ENCODE data around the gene EGLN3. TPM values are rescaled to one million over a fixed set of nuclear protein-coding genes. Genes with fewer than 3 reads are reported as not detected.
A peak's percentile ranks its signal among the peaks of the same experiment; 100 is the strongest.
"Not testable (repeated sequence)": the region's sequence is repeated elsewhere in the genome, so short reads cannot be mapped to it uniquely, and the experiment has no call there.

The EGLN3 gene
- total RNA-seq, 1 donor from 2014 or later: 136 TPM

GRCh38 chr14:33943096-33943883 lies 7.6 kb downstream of the EGLN3 start:
- no peak for ATAC-seq
- intact Hi-C loops (cut with DNase I): no loop called here
- DNase-seq (ENCODE audit: missing footprints): no peak

- ATAC-seq (no peak), DNase-seq (ENCODE audit: missing footprints) (no peak)
- intact Hi-C loops (cut with DNase I): no loop called here
Observed at GRCh38 chr14:33941718-33942117, 9.2 kb downstream of the EGLN3 start.

GRCh38 chr14:33940561-33941011 lies 10.3 kb downstream of the EGLN3 start:
- intact Hi-C loops (cut with DNase I): no loop called here

GRCh38 chr14:33938131-33938949 lies 12.5 kb downstream of the EGLN3 start:
- DNase-seq (ENCODE audit: missing footprints) (peak; percentile 89), ATAC-seq (peak; percentile 93)
- intact Hi-C loops (cut with DNase I): loop anchor here (1.0 kb wide), 1 partner anchor 97 kb away; no protein-coding TSS in a partner anchor

More at GRCh38 chr14:33940561-33941011, 10.3 kb downstream of the EGLN3 start:
- DNase-seq (ENCODE audit: missing footprints) (no peak), ATAC-seq (no peak)

- intact Hi-C loops (cut with DNase I): no loop called here
- ATAC-seq: no peak
- no peak for DNase-seq (ENCODE audit: missing footprints)
Observed at GRCh38 chr14:33936391-33936790, 14.5 kb downstream of the EGLN3 start.

- DNase-seq (ENCODE audit: missing footprints) (no peak), ATAC-seq (no peak)
- intact Hi-C loops (cut with DNase I): loop anchor here (5.0 kb wide), 1 partner anchor 88 kb away; no protein-coding TSS in a partner anchor
Observed at GRCh38 chr14:33934938-33935337, 15.9 kb downstream of the EGLN3 start.

GRCh38 chr14:33934043-33934750 lies 16.7 kb downstream of the EGLN3 start:
- DNase-seq (ENCODE audit: missing footprints): no peak
- intact Hi-C loops (cut with DNase I): loop anchor here (5.0 kb wide), 1 partner anchor 87 kb away; no protein-coding TSS in a partner anchor
- ATAC-seq: no peak

GRCh38 chr14:33933386-33933933 lies 17.4 kb downstream of the EGLN3 start:
- ATAC-seq: no peak
- intact Hi-C loops (cut with DNase I): loop anchor here (5.0 kb wide), 1 partner anchor 86 kb away; no protein-coding TSS in a partner anchor

GRCh38 chr14:33932576-33933345 lies 18.1 kb downstream of the EGLN3 start:
- ATAC-seq (peak; percentile 40), DNase-seq (ENCODE audit: missing footprints) (no peak)

More at GRCh38 chr14:33933386-33933933, 17.4 kb downstream of the EGLN3 start:
- no peak for DNase-seq (ENCODE audit: missing footprints)

GRCh38 chr14:33932033-33932432 lies 18.8 kb downstream of the EGLN3 start:
- DNase-seq (ENCODE audit: missing footprints) (no peak), ATAC-seq (no peak)
- intact Hi-C loops (cut with DNase I): loop anchor here (5.0 kb wide), 1 partner anchor 85 kb away; no protein-coding TSS in a partner anchor

More at GRCh38 chr14:33932576-33933345, 18.1 kb downstream of the EGLN3 start:
- intact Hi-C loops (cut with DNase I): loop anchor here (5.0 kb wide), 1 partner anchor 85 kb away; no protein-coding TSS in a partner anchor

GRCh38 chr14:33931461-33931860 lies 19.4 kb downstream of the EGLN3 start:
- intact Hi-C loops (cut with DNase I): loop anchor here (5.0 kb wide), 1 partner anchor 84 kb away; no protein-coding TSS in a partner anchor
- no peak for DNase-seq (ENCODE audit: missing footprints)
- no peak for ATAC-seq

GRCh38 chr14:33930439-33930838 lies 20.4 kb downstream of the EGLN3 start:
- DNase-seq (ENCODE audit: missing footprints) (no peak), ATAC-seq (no peak)
- intact Hi-C loops (cut with DNase I): loop anchor here (5.0 kb wide), 1 partner anchor 83 kb away; no protein-coding TSS in a partner anchor

GRCh38 chr14:33929799-33930408 lies 21.0 kb downstream of the EGLN3 start:
- ATAC-seq (no peak), DNase-seq (ENCODE audit: missing footprints) (no peak)
- intact Hi-C loops (cut with DNase I): loop anchor here (5.0 kb wide), 1 partner anchor 83 kb away; no protein-coding TSS in a partner anchor

- intact Hi-C loops (cut with DNase I): no loop called here
- no peak for DNase-seq (ENCODE audit: missing footprints)
- ATAC-seq: no peak
Observed at GRCh38 chr14:33928895-33929294, 22.0 kb downstream of the EGLN3 start.

- intact Hi-C loops (cut with DNase I): no loop called here
- no peak for DNase-seq (ENCODE audit: missing footprints)
- ATAC-seq: no peak
Observed at GRCh38 chr14:33927944-33928343, 22.9 kb downstream of the EGLN3 start.

GRCh38 chr14:33926967-33927366 lies 23.9 kb downstream of the EGLN3 start:
- intact Hi-C loops (cut with DNase I); ATAC-seq; DNase-seq (ENCODE audit: missing footprints): not testable (repeated sequence)

GRCh38 chr14:33925946-33926345 lies 24.9 kb downstream of the EGLN3 start:
- intact Hi-C loops (cut with DNase I): no loop called here
- ATAC-seq: no peak

More at GRCh38 chr14:33925946-33926345, 24.9 kb downstream of the EGLN3 start:
- DNase-seq (ENCODE audit: missing footprints): no peak
